WTC11 (cell line): Measurements from ENCODE around the gene TAB3. TPM values are rescaled to one million over a fixed set of nuclear protein-coding genes. Genes with fewer than 3 reads are reported as not detected.
A peak's percentile ranks its signal among the peaks of the same experiment; 100 is the strongest.

ENCODE experiments used
- ATAC-seq: fragments of 200-7000 bp; cut with Tn5 transposase; 2 replicates; pipeline ENCODE4 v1.10.0; 2021; ENCODE audit warnings: mild to moderate bottlenecking, moderate library complexity
- CTCF ChIA-PET: fragments of 300-600 bp; sonication (Branson Sonifier 250); formaldehyde crosslinking; loops from one replicate; lab custom pipeline; 2021; ENCODE audit warnings: antibody characterized with exemption; lab: Charles Lee
- POLR2A ChIA-PET: fragments of 350-600 bp; sonication (Branson Sonifier 250); formaldehyde crosslinking; loops from one replicate; lab custom pipeline; 2021; ENCODE audit warnings: antibody characterized with exemption; lab: Charles Lee
- DNase-seq: peaks from one replicate; pipeline ENCODE4 v3.0.0; 2021; ENCODE audit warnings: low spot score
- H3K27ac Mint-ChIP-seq: 2 replicates; pipeline ENCODE4 v1.8.0; 2021; ENCODE audit warnings: mixed read lengths
- H3K27me3 Mint-ChIP-seq: 2 replicates; pipeline ENCODE4 v1.8.0; 2021; ENCODE audit warnings: low read depth, mild to moderate bottlenecking, moderate library complexity, mixed read lengths
- H3K36me3 Mint-ChIP-seq: 2 replicates; pipeline ENCODE4 v1.8.0; 2021; ENCODE audit warnings: mixed read lengths
- H3K4me1 Mint-ChIP-seq: 2 replicates; pipeline ENCODE4 v1.8.0; 2022; ENCODE audit warnings: mixed read lengths
- H3K4me3 Mint-ChIP-seq: 2 replicates; pipeline ENCODE4 v1.8.0; 2021; ENCODE audit warnings: mild to moderate bottlenecking, moderate library complexity, mixed read lengths
- H3K9me3 Mint-ChIP-seq: 2 replicates; pipeline ENCODE4 v1.8.0; 2021; ENCODE audit warnings: mixed read lengths
- CREM ChIP-seq: sonication (generic); formaldehyde crosslinking; IDR thresholded peaks from 2 replicates; pipeline ENCODE4 v1.8.1; 2022; ENCODE audit warnings: mild to moderate bottlenecking, missing genetic modification reagents, moderate library complexity
- HMGA2 ChIP-seq: fragments of 250-450 bp; sonication (Bioruptor Pico); IDR thresholded peaks from 2 replicates; pipeline ENCODE4 v1.4.0; 2021; ENCODE audit warnings: mild to moderate bottlenecking, moderate library complexity
- NR3C1 ChIP-seq: sonication (generic); formaldehyde crosslinking; conservative IDR thresholded peaks from 2 replicates; pipeline ENCODE4 v1.8.1; 2023; ENCODE audit warnings: low read depth, mild to moderate bottlenecking, missing genetic modification reagents
- OVOL2 ChIP-seq: fragments of 250-450 bp; sonication (Bioruptor Pico); IDR thresholded peaks from 2 replicates; pipeline ENCODE4 v1.9.0; 2021; ENCODE audit warnings: mild to moderate bottlenecking, borderline replicate concordance
- SMAD3 ChIP-seq: sonication (generic); formaldehyde crosslinking; IDR thresholded peaks from 2 replicates; pipeline ENCODE4 v1.8.0; 2022; ENCODE audit warnings: missing genetic modification reagents, mild to moderate bottlenecking, borderline replicate concordance
- TP53 ChIP-seq: sonication (generic); formaldehyde crosslinking; IDR thresholded peaks from 2 replicates; pipeline ENCODE4 v1.8.1; 2023; ENCODE audit warnings: mild to moderate bottlenecking, missing genetic modification reagents
- ZNF138 ChIP-seq: sonication (generic); formaldehyde crosslinking; conservative IDR thresholded peaks from 2 replicates; pipeline ENCODE4 v1.8.1; 2022; ENCODE audit warnings: mild to moderate bottlenecking, moderate library complexity, missing genetic modification reagents
- ZNF416 ChIP-seq: fragments of 250-450 bp; sonication (Bioruptor Pico); IDR thresholded peaks from 2 replicates; pipeline ENCODE4 v1.9.0; 2021; ENCODE audit warnings: mild to moderate bottlenecking, inconsistent platforms
- ZNF423 ChIP-seq: fragments of 250-450 bp; sonication (Bioruptor Pico); IDR thresholded peaks from 2 replicates; pipeline ENCODE4 v2.1.2; 2022; ENCODE audit warnings: mild to moderate bottlenecking, moderate library complexity
- total RNA-seq: library from RNA; stranded (reverse); gene quantifications from 3 replicates; pipeline ENCODE4 v1.2.3, GENCODE V29; 2021
- TF ChIP-seq, protein P1 (sequence below): sonication (generic); formaldehyde crosslinking; IDR thresholded peaks from 2 replicates; pipeline ENCODE4 v1.8.0; 2022; ENCODE audit warnings: missing genetic modification reagents
- TF ChIP-seq, protein P2 (sequence below): fragments of 250-450 bp; sonication (Bioruptor Pico); IDR thresholded peaks from 2 replicates; pipeline ENCODE4 v2.1.2; 2022; ENCODE audit warnings: mild to moderate bottlenecking, moderate library complexity
- TF ChIP-seq, protein P3 (sequence below): sonication (generic); formaldehyde crosslinking; IDR thresholded peaks from 2 replicates; pipeline ENCODE4 v1.8.1; 2022; ENCODE audit warnings: low read depth, missing genetic modification reagents, borderline replicate concordance
- TF ChIP-seq, protein P4 (sequence below): sonication (generic); formaldehyde crosslinking; IDR thresholded peaks from 2 replicates; pipeline ENCODE4 v1.8.1; 2023; ENCODE audit warnings: mild to moderate bottlenecking, missing genetic modification reagents, moderate library complexity
- TF ChIP-seq, protein P5 (sequence below): sonication (generic); formaldehyde crosslinking; IDR thresholded peaks from 2 replicates; pipeline ENCODE4 v1.8.1; 2023; ENCODE audit warnings: mild to moderate bottlenecking, missing genetic modification reagents, moderate library complexity
- TF ChIP-seq, protein P6 (sequence below): sonication (generic); formaldehyde crosslinking; conservative IDR thresholded peaks from 2 replicates; pipeline ENCODE4 v1.8.1; 2023; ENCODE audit warnings: mild to moderate bottlenecking, low read depth, missing genetic modification reagents, moderate library complexity
- TF ChIP-seq, protein P7 (sequence below): sonication (generic); formaldehyde crosslinking; IDR thresholded peaks from 2 replicates; pipeline ENCODE4 v1.8.1; 2022; ENCODE audit warnings: mild to moderate bottlenecking, missing genetic modification reagents, moderate library complexity, borderline replicate concordance

TAB3 gene
- total RNA-seq, 1 experiment from 2014 or later: 12.0 TPM

DNA sequence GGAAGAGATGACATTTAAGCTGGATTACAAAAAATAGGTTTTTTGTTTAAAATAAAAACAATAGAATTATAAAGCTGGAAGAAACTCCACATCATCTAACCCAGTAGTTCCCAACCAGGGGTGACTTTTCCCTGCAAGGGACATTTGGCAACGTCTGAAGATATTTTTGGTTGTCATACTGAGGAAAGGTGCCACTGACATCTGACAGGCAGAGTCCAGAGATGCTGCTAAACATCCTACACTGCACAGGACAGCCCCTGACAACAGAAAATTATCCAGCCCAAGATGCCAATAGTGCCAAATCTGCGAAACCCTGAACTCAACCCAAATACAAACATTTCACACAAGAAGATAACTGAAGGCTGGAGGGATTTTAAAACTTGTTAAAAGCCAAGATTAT lies 18.5 kb downstream of the TAB3 start (continued):
- TF ChIP-seq, protein P1, sequence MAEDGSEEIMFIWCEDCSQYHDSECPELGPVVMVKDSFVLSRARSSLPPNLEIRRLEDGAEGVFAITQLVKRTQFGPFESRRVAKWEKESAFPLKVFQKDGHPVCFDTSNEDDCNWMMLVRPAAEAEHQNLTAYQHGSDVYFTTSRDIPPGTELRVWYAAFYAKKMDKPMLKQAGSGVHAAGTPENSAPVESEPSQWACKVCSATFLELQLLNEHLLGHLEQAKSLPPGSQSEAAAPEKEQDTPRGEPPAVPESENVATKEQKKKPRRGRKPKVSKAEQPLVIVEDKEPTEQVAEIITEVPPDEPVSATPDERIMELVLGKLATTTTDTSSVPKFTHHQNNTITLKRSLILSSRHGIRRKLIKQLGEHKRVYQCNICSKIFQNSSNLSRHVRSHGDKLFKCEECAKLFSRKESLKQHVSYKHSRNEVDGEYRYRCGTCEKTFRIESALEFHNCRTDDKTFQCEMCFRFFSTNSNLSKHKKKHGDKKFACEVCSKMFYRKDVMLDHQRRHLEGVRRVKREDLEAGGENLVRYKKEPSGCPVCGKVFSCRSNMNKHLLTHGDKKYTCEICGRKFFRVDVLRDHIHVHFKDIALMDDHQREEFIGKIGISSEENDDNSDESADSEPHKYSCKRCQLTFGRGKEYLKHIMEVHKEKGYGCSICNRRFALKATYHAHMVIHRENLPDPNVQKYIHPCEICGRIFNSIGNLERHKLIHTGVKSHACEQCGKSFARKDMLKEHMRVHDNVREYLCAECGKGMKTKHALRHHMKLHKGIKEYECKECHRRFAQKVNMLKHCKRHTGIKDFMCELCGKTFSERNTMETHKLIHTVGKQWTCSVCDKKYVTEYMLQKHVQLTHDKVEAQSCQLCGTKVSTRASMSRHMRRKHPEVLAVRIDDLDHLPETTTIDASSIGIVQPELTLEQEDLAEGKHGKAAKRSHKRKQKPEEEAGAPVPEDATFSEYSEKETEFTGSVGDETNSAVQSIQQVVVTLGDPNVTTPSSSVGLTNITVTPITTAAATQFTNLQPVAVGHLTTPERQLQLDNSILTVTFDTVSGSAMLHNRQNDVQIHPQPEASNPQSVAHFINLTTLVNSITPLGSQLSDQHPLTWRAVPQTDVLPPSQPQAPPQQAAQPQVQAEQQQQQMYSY: no peak
- TF ChIP-seq, protein P2, sequence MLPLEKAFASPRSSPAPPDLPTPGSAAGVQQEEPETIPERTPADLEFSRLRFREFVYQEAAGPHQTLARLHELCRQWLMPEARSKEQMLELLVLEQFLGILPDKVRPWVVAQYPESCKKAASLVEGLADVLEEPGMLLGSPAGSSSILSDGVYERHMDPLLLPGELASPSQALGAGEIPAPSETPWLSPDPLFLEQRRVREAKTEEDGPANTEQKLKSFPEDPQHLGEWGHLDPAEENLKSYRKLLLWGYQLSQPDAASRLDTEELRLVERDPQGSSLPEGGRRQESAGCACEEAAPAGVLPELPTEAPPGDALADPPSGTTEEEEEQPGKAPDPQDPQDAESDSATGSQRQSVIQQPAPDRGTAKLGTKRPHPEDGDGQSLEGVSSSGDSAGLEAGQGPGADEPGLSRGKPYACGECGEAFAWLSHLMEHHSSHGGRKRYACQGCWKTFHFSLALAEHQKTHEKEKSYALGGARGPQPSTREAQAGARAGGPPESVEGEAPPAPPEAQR (CRISPR knock-in tag): no peak
- no peak for TF ChIP-seq CREM (CRISPR knock-in tag)
- TF ChIP-seq, protein P3, sequence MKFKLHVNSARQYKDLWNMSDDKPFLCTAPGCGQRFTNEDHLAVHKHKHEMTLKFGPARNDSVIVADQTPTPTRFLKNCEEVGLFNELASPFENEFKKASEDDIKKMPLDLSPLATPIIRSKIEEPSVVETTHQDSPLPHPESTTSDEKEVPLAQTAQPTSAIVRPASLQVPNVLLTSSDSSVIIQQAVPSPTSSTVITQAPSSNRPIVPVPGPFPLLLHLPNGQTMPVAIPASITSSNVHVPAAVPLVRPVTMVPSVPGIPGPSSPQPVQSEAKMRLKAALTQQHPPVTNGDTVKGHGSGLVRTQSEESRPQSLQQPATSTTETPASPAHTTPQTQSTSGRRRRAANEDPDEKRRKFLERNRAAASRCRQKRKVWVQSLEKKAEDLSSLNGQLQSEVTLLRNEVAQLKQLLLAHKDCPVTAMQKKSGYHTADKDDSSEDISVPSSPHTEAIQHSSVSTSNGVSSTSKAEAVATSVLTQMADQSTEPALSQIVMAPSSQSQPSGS (CRISPR knock-in tag): no peak
- no peak for TF ChIP-seq ZNF416 (CRISPR knock-in tag)
- no peak for TF ChIP-seq ZNF138 (CRISPR knock-in tag)

DNA sequence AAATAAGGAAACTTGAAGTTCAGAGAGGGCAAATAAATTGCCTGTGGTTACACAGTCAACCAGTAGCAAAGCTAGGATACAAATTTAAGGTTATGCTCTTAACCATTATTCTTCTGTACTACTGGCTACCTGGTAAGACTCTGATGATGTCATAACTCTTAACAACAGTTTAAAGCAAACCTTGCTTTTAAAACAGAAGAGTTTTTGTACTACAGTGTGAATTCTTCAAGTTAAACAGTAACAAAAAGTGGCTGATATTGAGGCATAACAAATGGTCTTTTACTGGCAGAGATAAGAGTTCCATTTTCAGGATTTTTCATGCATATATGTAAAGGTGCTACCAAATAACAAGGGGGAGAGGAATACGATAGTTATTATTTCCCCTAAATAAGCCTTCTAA lies 23.4 kb downstream of the TAB3 start:
- Mint-ChIP-seq H3K27me3 (no peaks in the 10 kb centered on the region), H3K4me1 (no peaks in the 10 kb centered on the region), H3K36me3 (no peaks in the 10 kb centered on the region), H3K9me3 (no peaks in the 10 kb centered on the region), H3K27ac (no peak overlapping the region), H3K4me3 (no peak overlapping the region)
- ATAC-seq (no peak), DNase-seq (no peak)
- ChIA-PET CTCF (interaction anchor here (0.5 to 1.6 kb wide), 2 partner anchors 69 to 130 kb away, joined by 3 to 7 read pairs; no protein-coding TSS in a partner anchor), POLR2A (no interaction called here)
- no peak for TF ChIP-seq HMGA2
- TF ChIP-seq NR3C1 (CRISPR knock-in tag): no peak

DNA sequence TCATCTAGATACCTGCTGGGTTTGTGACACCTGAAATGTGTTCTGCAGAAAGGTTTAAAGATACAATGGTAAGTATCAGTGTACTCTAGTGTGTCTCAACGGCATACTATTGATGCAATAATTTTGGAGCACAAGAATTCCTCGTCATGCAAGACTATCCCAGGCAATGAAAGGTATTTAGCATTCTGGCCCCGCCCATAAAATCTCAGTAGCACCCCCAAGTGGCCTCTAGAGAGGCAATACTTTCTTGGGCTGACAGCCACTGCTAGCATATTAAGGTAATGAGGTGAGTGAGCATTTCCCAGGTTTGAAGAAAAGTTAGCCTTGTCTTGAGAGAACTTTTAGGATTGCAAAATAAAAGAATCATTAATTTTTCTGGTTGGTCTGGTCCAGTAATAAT lies 24.0 kb downstream of the TAB3 start:
- Mint-ChIP-seq H3K9me3 (no peaks in the 10 kb centered on the region), H3K4me1 (peaks cover under 1% of the 10 kb centered on the region; the same call in 1 of the 2 replicates), H3K27ac (no peak overlapping the region), H3K27me3 (no peaks in the 10 kb centered on the region), H3K36me3 (no peaks in the 10 kb centered on the region), H3K4me3 (no peak overlapping the region)
- CTCF ChIA-PET: interaction anchor here (1.0 to 1.6 kb wide), 2 partner anchors 24 to 129 kb away, joined by 3 to 7 read pairs; partner anchors contain the start of gene TAB3
- ATAC-seq (peak; percentile 90), DNase-seq (peak; percentile 27)
- TF ChIP-seq, protein P4, sequence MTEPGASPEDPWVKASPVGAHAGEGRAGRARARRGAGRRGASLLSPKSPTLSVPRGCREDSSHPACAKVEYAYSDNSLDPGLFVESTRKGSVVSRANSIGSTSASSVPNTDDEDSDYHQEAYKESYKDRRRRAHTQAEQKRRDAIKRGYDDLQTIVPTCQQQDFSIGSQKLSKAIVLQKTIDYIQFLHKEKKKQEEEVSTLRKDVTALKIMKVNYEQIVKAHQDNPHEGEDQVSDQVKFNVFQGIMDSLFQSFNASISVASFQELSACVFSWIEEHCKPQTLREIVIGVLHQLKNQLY (CRISPR knock-in tag): no peak
- POLR2A ChIA-PET: interaction anchor here (0.9 kb wide), 1 partner anchor 24 kb away, joined by 3 read pairs; the partner anchor contains the start of gene TAB3

DNA sequence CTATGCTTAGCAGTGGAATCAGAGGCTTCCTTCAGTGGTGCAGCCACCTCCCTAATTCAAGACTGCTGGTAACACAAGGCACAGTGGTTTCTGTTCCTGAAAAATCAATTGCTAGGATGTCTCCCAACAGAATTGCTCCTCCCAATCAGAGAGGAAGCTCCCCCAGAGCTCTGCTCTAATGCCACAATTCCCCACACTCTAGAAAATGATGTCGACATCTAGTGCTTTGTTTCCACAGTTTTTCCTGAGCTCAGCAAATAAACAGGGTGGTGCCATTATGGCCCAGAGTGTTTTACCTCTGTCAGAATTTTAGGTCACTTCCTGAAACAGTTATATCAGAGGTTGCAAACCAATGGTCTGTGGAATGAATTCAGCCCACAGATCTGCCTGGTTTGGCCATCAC lies 24.7 kb downstream of the TAB3 start:
- Mint-ChIP-seq H3K4me1 (peaks cover 5% of the 10 kb centered on the region), H3K4me3 (no peak overlapping the region), H3K27ac (no peak overlapping the region), H3K36me3 (no peaks in the 10 kb centered on the region; the same call in 1 of the 2 replicates), H3K9me3 (no peaks in the 10 kb centered on the region), H3K27me3 (no peaks in the 10 kb centered on the region)
- ChIA-PET CTCF (interaction anchor here (1.0 to 1.6 kb wide), 2 partner anchors 25 to 129 kb away, joined by 3 to 7 read pairs; partner anchors contain the start of gene TAB3), POLR2A (interaction anchor here (0.9 kb wide), 1 partner anchor 25 kb away, joined by 3 read pairs; the partner anchor contains the start of gene TAB3)
- DNase-seq (no peak), ATAC-seq (no peak)
- no peak for TF ChIP-seq TP53 (CRISPR knock-in tag)
- TF ChIP-seq, protein P5, sequence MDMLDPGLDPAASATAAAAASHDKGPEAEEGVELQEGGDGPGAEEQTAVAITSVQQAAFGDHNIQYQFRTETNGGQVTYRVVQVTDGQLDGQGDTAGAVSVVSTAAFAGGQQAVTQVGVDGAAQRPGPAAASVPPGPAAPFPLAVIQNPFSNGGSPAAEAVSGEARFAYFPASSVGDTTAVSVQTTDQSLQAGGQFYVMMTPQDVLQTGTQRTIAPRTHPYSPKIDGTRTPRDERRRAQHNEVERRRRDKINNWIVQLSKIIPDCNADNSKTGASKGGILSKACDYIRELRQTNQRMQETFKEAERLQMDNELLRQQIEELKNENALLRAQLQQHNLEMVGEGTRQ: no peak
- no peak for TF ChIP-seq SMAD3 (CRISPR knock-in tag)
- TF ChIP-seq, protein P6, sequence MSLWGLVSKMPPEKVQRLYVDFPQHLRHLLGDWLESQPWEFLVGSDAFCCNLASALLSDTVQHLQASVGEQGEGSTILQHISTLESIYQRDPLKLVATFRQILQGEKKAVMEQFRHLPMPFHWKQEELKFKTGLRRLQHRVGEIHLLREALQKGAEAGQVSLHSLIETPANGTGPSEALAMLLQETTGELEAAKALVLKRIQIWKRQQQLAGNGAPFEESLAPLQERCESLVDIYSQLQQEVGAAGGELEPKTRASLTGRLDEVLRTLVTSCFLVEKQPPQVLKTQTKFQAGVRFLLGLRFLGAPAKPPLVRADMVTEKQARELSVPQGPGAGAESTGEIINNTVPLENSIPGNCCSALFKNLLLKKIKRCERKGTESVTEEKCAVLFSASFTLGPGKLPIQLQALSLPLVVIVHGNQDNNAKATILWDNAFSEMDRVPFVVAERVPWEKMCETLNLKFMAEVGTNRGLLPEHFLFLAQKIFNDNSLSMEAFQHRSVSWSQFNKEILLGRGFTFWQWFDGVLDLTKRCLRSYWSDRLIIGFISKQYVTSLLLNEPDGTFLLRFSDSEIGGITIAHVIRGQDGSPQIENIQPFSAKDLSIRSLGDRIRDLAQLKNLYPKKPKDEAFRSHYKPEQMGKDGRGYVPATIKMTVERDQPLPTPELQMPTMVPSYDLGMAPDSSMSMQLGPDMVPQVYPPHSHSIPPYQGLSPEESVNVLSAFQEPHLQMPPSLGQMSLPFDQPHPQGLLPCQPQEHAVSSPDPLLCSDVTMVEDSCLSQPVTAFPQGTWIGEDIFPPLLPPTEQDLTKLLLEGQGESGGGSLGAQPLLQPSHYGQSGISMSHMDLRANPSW (CRISPR knock-in tag): no peak
- TF ChIP-seq NR3C1 (CRISPR knock-in tag): no peak
- no peak for TF ChIP-seq OVOL2 (CRISPR knock-in tag)
- TF ChIP-seq, protein P7, sequence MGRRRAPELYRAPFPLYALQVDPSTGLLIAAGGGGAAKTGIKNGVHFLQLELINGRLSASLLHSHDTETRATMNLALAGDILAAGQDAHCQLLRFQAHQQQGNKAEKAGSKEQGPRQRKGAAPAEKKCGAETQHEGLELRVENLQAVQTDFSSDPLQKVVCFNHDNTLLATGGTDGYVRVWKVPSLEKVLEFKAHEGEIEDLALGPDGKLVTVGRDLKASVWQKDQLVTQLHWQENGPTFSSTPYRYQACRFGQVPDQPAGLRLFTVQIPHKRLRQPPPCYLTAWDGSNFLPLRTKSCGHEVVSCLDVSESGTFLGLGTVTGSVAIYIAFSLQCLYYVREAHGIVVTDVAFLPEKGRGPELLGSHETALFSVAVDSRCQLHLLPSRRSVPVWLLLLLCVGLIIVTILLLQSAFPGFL (CRISPR knock-in tag): no peak
- TF ChIP-seq ZNF423 (CRISPR knock-in tag): no peak
